DOHH2 (cell line): ENCODE results near the gene METTL15.
"Not testable (repeated sequence)": the region's sequence is repeated elsewhere in the genome, so short reads cannot be mapped to it uniquely, and the experiment has no call there.

Experiments
- H3F3A ChIP-seq: fragments of 200-600 bp; sonication (generic), shearing (Covaris generic); 2 replicates; pipeline ENCODE4 v1.6.0; 2016; ENCODE audit warnings: antibody characterized with exemption, mild to moderate bottlenecking; ENCODE audit not compliant: control insufficient read depth, insufficient read depth
- H3K27ac ChIP-seq: fragments of 200-600 bp; sonication (generic); 2 replicates; pipeline ENCODE4 v1.5.1; 2014; ENCODE audit warnings: low read depth, mild to moderate bottlenecking, low read length, moderate library complexity
- H3K27me3 ChIP-seq: fragments of 200-600 bp; sonication (generic); 2 replicates; pipeline ENCODE4 v1.6.1; 2014; ENCODE audit warnings: mild to moderate bottlenecking, low read length, mixed read lengths; ENCODE audit not compliant: control insufficient read depth
- H3K36me3 ChIP-seq: fragments of 200-600 bp; sonication (generic); 2 replicates; pipeline ENCODE4 v1.6.1; 2014; ENCODE audit warnings: mild to moderate bottlenecking, low read length, moderate library complexity, mixed read lengths; ENCODE audit not compliant: control insufficient read depth
- H3K4me1 ChIP-seq: fragments of 200-600 bp; sonication (generic); 2 replicates; pipeline ENCODE4 v1.6.1; 2014; ENCODE audit warnings: mild to moderate bottlenecking, low read length, mixed read lengths; ENCODE audit not compliant: control insufficient read depth
- H3K4me2 ChIP-seq: fragments of 200-600 bp; sonication (generic); 2 replicates; pipeline ENCODE4 v1.6.0; 2014; ENCODE audit warnings: mild to moderate bottlenecking, low read length, moderate library complexity
- H3K4me3 ChIP-seq: fragments of 200-600 bp; sonication (generic); 2 replicates; pipeline ENCODE4 v1.5.1; 2014; ENCODE audit warnings: mild to moderate bottlenecking, low read length, mixed read lengths
- H3K79me2 ChIP-seq: fragments of 200-600 bp; sonication (generic); 2 replicates; pipeline ENCODE4 v1.6.1; 2014; ENCODE audit warnings: mild to moderate bottlenecking, low read length, mixed read lengths; ENCODE audit not compliant: control insufficient read depth
- H3K9me2 ChIP-seq: fragments of 200-600 bp; sonication (generic); replicated peaks from 2 replicates; pipeline ENCODE4 v1.6.1; 2014; ENCODE audit warnings: mild to moderate bottlenecking, low read length, mixed read lengths; ENCODE audit not compliant: control insufficient read depth
- H3K9me3 ChIP-seq: fragments of 200-600 bp; sonication (generic); 2 replicates; pipeline ENCODE4 v1.6.1; 2014; ENCODE audit warnings: antibody characterized with exemption, low read length, mixed read lengths; ENCODE audit not compliant: control insufficient read depth, insufficient read depth
- H4K20me1 ChIP-seq: fragments of 200-600 bp; sonication (generic); 2 replicates; pipeline ENCODE4 v1.6.0; 2014; ENCODE audit warnings: low read depth, mild to moderate bottlenecking, antibody characterized with exemption, low read length, moderate library complexity; ENCODE audit not compliant: control insufficient read depth, insufficient read depth
- EZH2phosphoT487 ChIP-seq: fragments of 200-600 bp; sonication (generic); IDR thresholded peaks from 2 replicates; pipeline ENCODE4 v1.6.1; 2017; ENCODE audit warnings: borderline replicate concordance, mild to moderate bottlenecking, antibody characterized with exemption, low read length, moderate library complexity, mixed read lengths
- TF ChIP-seq, protein P1 (sequence below): fragments of 200-600 bp; sonication (generic); IDR thresholded peaks from one replicate; pipeline ENCODE4 v1.5.1; 2014; ENCODE audit warnings: antibody characterized with exemption, mild to moderate bottlenecking, low read depth, low read length; ENCODE audit not compliant: poor library complexity, severe bottlenecking

METTL15 gene

DNA sequence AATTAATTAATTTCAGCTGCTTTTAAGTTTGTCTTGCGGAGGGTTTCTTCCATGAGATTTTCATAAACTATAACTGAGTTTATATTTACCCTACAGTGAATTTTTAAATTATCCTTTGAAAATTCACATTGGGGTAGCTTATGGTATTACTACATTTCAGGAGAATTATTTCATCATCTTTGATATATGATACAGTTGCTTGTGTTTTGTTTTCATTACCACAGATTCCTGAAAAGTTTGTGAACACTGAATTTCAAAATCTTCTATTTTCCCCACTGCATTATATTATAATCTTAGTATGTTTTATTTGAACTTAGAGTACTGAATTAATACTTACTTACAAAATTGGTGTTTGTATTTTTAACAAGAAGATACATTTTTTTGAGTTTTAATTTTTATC, 24.4 kb downstream of the METTL15 start:
- Histone ChIP-seq H4K20me1 (no peaks in the 10 kb centered on the region), H3K4me3 (no peak overlapping the region), H3K27me3 (no peaks in the 10 kb centered on the region), H3K4me2 (no peak overlapping the region), H3K79me2 (no peaks in the 10 kb centered on the region), H3F3A (no peaks in the 10 kb centered on the region), H3K9me2 (no peaks in the 10 kb centered on the region), H3K27ac (no peak overlapping the region), H3K4me1 (no peaks in the 10 kb centered on the region), H3K36me3 (peaks cover 23% of the 10 kb centered on the region), H3K9me3 (peaks cover 7% of the 10 kb centered on the region; the same call in 1 of the 2 replicates)
- no peak for TF ChIP-seq EZH2phosphoT487
- TF ChIP-seq, protein P1, sequence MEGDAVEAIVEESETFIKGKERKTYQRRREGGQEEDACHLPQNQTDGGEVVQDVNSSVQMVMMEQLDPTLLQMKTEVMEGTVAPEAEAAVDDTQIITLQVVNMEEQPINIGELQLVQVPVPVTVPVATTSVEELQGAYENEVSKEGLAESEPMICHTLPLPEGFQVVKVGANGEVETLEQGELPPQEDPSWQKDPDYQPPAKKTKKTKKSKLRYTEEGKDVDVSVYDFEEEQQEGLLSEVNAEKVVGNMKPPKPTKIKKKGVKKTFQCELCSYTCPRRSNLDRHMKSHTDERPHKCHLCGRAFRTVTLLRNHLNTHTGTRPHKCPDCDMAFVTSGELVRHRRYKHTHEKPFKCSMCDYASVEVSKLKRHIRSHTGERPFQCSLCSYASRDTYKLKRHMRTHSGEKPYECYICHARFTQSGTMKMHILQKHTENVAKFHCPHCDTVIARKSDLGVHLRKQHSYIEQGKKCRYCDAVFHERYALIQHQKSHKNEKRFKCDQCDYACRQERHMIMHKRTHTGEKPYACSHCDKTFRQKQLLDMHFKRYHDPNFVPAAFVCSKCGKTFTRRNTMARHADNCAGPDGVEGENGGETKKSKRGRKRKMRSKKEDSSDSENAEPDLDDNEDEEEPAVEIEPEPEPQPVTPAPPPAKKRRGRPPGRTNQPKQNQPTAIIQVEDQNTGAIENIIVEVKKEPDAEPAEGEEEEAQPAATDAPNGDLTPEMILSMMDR, result no peak

DNA sequence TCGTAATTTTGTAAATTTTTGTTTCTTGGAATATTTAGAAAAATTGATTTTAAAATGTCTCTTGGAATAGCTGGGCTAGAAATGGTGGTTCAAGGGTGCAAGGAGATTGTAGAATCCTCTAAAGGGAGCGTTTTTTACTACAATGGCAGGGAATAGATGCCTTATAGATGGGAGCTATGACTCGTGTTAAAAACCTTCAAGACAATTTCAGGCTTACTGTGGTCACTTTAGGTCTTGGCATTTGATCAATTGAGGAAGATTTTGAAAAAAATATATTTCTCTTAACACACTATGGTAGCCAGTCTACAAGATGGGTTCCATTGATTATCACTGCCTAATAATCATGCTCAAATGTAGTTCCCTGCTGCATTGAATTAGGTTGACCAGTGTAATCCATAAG, 25.0 kb downstream of the METTL15 start:
- H3K4me2 ChIP-seq, result no peak overlapping the region
- peaks cover 23% of the 10 kb centered on the region for H3K36me3 ChIP-seq
- H3K79me2 ChIP-seq, result no peaks in the 10 kb centered on the region
- H3K4me3 ChIP-seq, result no peak overlapping the region
- H3K27me3 ChIP-seq, result no peaks in the 10 kb centered on the region
- H3F3A ChIP-seq, result no peaks in the 10 kb centered on the region
- H3K9me3 ChIP-seq, result peaks cover 7% of the 10 kb centered on the region; the same call in 1 of the 2 replicates
- no peak overlapping the region for H3K27ac ChIP-seq
- H3K4me1 ChIP-seq, result no peaks in the 10 kb centered on the region
- TF ChIP-seq EZH2phosphoT487, result no peak
- TF ChIP-seq, protein P1, result no peak
- no peaks in the 10 kb centered on the region for H3K9me2 ChIP-seq
- no peaks in the 10 kb centered on the region for H4K20me1 ChIP-seq

DNA sequence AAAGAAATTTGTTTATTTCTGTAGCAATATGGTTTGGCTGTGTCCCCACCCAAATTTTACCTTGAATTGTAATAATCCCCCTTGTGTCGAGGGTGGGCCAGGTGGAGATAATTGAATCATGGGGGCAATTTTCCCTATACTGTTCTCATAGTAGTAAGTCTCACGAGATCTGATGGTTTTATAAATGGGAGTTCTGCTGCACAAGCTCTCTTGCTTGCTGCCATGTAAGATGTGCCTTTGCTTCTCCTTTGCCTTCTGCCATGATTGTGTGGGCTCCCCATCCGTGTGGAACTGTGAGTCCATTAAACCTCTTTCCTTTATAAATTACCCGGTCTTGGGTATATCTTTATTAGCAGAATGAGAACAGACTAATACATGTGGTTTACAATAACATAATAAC, 28.0 kb downstream of the METTL15 start:
- H3K27me3 ChIP-seq, H3F3A ChIP-seq, H3K27ac ChIP-seq, H4K20me1 ChIP-seq, H3K79me2 ChIP-seq, H3K9me2 ChIP-seq, H3K4me2 ChIP-seq, H3K4me1 ChIP-seq, H3K4me3 ChIP-seq: not testable (repeated sequence)
- H3K36me3 ChIP-seq, result peaks cover 17% of the 10 kb centered on the region
- H3K9me3 ChIP-seq, result peaks cover 30% of the 10 kb centered on the region

DNA sequence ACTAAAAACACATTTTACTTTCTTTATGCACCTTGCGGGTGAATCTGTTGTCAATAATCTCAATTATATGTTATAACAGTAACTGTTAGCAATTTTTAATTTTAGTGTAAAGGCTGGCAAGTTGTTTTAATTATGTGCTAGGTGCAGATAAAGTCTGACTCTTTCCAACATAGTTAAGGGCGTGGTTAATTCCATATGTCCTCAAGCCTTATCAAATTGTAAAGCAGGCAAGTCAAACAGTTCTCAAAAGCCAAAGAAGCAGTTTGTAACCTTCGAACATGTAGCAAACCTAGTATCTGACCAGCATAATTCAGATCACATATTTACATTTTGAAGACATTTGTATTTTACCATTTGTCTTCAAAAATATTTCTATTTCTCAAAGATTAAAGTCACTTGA, 29.2 kb downstream of the METTL15 start:
- no peak overlapping the region for H3K4me3 ChIP-seq
- H3K27ac ChIP-seq, result no peak overlapping the region
- H3K4me2 ChIP-seq, result no peak overlapping the region
- H3K79me2 ChIP-seq, result no peaks in the 10 kb centered on the region
- H3K9me2 ChIP-seq, result no peaks in the 10 kb centered on the region
- no peaks in the 10 kb centered on the region for H3K4me1 ChIP-seq
- H3K36me3 ChIP-seq, result peaks cover 16% of the 10 kb centered on the region
- TF ChIP-seq, protein P1, result no peak
- no peak for TF ChIP-seq EZH2phosphoT487
- H3F3A ChIP-seq, result no peaks in the 10 kb centered on the region
- peaks cover 30% of the 10 kb centered on the region for H3K9me3 ChIP-seq
- H4K20me1 ChIP-seq, result no peaks in the 10 kb centered on the region
- H3K27me3 ChIP-seq, result no peaks in the 10 kb centered on the region
